Measurements from ENCODE around the gene TRERF1. TPM values are rescaled to one million over a fixed set of nuclear protein-coding genes. Genes with fewer than 3 reads are reported as not detected.

The TRERF1 gene
- polyA plus RNA-seq, 1 experiment: 3.5 TPM

DNA sequence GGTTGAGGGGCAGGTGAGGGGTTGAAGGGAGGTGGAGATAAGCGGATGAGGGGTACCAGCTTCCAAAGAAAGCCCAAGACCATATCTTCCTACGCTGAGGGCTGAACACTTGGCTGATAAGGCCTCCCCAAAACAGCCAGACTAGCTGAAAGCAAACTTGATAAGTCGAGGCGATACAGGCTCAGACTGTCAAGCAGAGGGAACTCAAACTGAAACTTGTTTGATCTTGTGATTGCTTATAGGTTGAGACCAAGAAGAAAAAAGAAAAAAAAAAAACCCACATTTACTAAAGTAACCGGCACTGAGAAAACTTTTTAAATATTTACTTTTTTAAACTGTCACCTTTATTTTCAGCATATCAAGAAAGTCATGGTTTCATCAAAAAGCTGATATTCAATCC lies 73.6 kb downstream of the TRERF1 start:
- Histone ChIP-seq H3K4me3 (ENCODE audit: low read depth, low read length) (no peak overlapping the region), H3K36me3 (ENCODE audit: control insufficient read depth, insufficient read depth, low read length) (no peaks in the 10 kb centered on the region; the same call in 1 of the 2 replicates), H3K27me3 (ENCODE audit: control insufficient read depth, insufficient read depth, low read length) (no peaks in the 10 kb centered on the region)
- ChIA-PET POLR2A (interaction anchor here (0.7 kb wide), 1 partner anchor 39 kb away, joined by 5 read pairs; no protein-coding TSS in a partner anchor), CTCF (no interaction called here)
- TF ChIP-seq, protein P1, sequence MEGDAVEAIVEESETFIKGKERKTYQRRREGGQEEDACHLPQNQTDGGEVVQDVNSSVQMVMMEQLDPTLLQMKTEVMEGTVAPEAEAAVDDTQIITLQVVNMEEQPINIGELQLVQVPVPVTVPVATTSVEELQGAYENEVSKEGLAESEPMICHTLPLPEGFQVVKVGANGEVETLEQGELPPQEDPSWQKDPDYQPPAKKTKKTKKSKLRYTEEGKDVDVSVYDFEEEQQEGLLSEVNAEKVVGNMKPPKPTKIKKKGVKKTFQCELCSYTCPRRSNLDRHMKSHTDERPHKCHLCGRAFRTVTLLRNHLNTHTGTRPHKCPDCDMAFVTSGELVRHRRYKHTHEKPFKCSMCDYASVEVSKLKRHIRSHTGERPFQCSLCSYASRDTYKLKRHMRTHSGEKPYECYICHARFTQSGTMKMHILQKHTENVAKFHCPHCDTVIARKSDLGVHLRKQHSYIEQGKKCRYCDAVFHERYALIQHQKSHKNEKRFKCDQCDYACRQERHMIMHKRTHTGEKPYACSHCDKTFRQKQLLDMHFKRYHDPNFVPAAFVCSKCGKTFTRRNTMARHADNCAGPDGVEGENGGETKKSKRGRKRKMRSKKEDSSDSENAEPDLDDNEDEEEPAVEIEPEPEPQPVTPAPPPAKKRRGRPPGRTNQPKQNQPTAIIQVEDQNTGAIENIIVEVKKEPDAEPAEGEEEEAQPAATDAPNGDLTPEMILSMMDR (IDR thresholded peaks at IDR 0.05; ENCODE audit: insufficient read depth, low read depth, low read length): no peak
- DNase-seq (ENCODE audit: low read depth): no peak

DNA sequence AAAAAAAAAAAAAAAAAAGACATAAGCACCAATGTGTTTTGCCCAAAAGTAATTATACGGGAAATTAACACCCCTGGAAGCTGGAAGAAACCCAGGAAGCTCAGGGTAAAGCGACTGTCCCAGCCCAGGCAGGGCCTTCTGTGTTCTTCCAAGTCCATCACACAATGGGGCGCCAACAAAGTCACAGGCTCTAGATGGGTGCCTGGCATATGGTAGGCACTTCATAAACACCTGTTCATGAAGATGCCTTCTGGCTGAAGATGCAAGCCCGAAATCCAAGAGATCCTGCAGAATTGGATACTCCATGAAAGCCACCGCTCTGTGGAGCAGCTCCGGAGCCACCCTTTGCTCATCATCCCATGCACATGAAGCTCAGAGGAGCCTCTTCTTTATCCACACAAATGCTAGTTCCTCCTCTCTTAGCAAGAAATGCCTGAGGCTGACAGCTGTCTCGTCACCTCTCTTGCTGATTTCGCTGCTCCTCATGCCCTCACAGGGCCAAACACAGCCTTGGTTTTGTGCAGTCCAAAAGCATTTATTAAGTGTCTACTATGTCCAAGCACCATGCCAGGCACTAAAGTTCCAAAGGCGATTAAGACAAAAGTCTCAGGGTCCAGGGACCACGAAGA lies 76.6 kb downstream of the TRERF1 start:
- TF ChIP-seq, protein P1 (IDR thresholded peaks at IDR 0.05; ENCODE audit: insufficient read depth, low read depth, low read length): no peak
- POLR2A ChIA-PET: no interaction called here
- Histone ChIP-seq H3K36me3 (ENCODE audit: control insufficient read depth, insufficient read depth, low read length) (peaks cover 2% of the 10 kb centered on the region), H3K27me3 (ENCODE audit: control insufficient read depth, insufficient read depth, low read length) (no peaks in the 10 kb centered on the region), H3K4me3 (ENCODE audit: low read depth, low read length) (no peak overlapping the region)
- CTCF ChIA-PET: no interaction called here
- no peak for DNase-seq (ENCODE audit: low read depth)

DNA sequence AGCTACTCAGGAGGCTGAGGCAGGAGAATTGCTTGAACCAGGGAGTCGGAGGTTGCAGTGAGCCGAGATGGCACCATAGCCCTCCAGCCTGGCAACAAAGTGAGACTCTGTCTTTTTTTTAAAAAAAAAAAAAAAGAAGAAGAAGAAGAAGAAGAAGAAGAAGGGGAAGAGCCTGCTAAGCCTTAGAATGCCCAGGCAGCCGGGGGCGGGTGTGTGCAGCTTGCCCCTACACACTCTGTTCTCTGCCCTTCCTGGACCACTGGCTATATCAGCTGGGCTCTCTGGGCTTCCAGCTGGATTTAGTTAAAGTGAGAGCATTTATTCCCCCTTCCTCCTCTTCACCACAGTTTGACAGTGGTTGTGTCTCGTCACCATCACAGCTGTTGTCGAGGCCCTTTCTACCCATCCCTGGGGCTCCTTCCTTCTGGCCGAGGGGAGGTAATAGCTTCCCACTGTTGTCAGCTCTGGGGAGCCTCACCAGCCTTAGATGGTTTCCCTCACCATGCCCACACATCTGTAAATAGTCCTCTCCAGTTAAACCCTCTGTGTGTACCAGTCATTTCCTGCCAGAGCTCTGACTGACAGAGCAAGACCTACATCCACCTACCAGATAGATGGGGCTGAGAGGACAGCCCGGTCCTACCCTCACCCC lies 77.6 kb downstream of the TRERF1 start:
- TF ChIP-seq, protein P1 (IDR thresholded peaks at IDR 0.05; ENCODE audit: insufficient read depth, low read depth, low read length): no peak
- CTCF ChIA-PET: interaction anchor here (0.7 kb wide), 1 partner anchor 25 kb away, joined by 3 read pairs; no protein-coding TSS in a partner anchor
- no peaks in the 10 kb centered on the region for H3K27me3 ChIP-seq (ENCODE audit: control insufficient read depth, insufficient read depth, low read length)
- H3K36me3 ChIP-seq (ENCODE audit: control insufficient read depth, insufficient read depth, low read length): peaks cover 2% of the 10 kb centered on the region
- no peak overlapping the region for H3K4me3 ChIP-seq (ENCODE audit: low read depth, low read length)
- DNase-seq (ENCODE audit: low read depth): no peak
- POLR2A ChIA-PET: no interaction called here

DNA sequence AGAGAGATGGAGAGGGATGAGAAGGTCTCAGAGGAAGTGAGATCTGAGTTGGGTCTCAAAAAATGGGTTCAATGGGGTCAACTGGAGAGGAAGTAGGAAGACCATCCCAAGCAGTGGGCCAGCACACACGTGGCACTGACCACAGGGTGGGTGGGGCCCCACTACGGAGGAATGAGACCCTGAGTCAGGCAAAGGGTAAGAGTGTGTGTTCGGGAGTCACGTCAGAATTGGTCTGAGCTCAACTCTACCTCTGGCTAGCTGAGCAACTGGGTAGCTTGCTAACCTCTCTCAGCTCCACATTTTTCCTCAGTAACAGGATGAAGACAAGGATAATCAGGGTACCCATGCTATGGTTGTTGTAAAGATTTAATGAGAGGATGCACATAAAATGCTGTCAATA lies 79.0 kb downstream of the TRERF1 start:
- CTCF ChIA-PET: interaction anchor here (1.0 kb wide), 1 partner anchor 14 kb away, joined by 4 read pairs; no protein-coding TSS in a partner anchor
- Histone ChIP-seq H3K36me3 (ENCODE audit: control insufficient read depth, insufficient read depth, low read length) (peaks cover 2% of the 10 kb centered on the region), H3K27me3 (ENCODE audit: control insufficient read depth, insufficient read depth, low read length) (no peaks in the 10 kb centered on the region), H3K4me3 (ENCODE audit: low read depth, low read length) (no peak overlapping the region)
- no peak for DNase-seq (ENCODE audit: low read depth)
- TF ChIP-seq, protein P1 (IDR thresholded peaks at IDR 0.05; ENCODE audit: insufficient read depth, low read depth, low read length): no peak
- POLR2A ChIA-PET: no interaction called here

DNA sequence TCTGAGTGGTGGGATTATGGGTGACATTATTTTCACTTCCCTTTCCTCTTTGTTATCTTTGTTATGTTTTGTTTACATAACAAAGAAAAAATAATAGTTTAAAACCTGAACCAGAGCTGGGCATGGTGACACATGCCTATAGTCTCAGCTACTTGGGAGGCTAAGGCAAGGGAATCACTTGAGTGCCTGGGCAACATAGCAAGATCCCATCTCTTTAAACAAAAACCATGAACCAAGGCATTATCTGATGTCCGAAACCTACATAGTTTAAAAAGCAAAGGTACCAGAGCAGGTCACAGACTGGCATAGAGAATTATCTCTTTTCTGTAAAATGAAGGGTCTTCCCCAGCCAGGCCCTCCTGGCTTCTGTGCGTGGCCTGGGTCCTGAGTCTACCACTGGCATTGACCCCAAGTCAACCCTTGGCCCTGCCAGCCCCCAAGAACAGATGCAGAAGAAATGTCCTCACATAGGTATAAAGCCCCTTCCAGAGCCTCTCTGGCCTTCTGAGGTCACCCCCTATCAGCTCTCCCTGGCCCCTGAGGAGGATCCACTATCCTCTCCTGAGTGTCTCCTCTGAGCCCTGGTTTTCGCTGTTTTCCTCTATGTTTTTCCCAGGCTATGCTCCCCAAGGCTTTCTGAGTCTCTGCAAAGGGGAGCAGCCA lies 81.3 kb downstream of the TRERF1 start:
- Histone ChIP-seq H3K36me3 (ENCODE audit: control insufficient read depth, insufficient read depth, low read length) (peaks cover 2% of the 10 kb centered on the region), H3K4me3 (ENCODE audit: low read depth, low read length) (no peak overlapping the region), H3K27me3 (ENCODE audit: control insufficient read depth, insufficient read depth, low read length) (no peaks in the 10 kb centered on the region)
- no peak for DNase-seq (ENCODE audit: low read depth)
- ChIA-PET CTCF (no interaction called here), POLR2A (no interaction called here)
- TF ChIP-seq, protein P1 (IDR thresholded peaks at IDR 0.05; ENCODE audit: insufficient read depth, low read depth, low read length): no peak
